HFF-Myc (cell line): ENCODE data around the gene ERCC8.

Source experiments
- DNase-seq: peaks from one replicate; pipeline ENCODE4 v3.0.0-alpha.2; 2011; ENCODE audit warnings: low read depth; ENCODE audit errors: extremely low read depth
- H3K4me3 ChIP-seq: replicated peaks from 2 replicates; pipeline ENCODE4 v1.5.1; 2011; ENCODE audit warnings: low read depth, mild to moderate bottlenecking, control low read depth, low read length
- TF ChIP-seq, protein P1 (sequence below): IDR thresholded peaks from 2 replicates; pipeline ENCODE4 v1.5.1; 2012; ENCODE audit warnings: mild to moderate bottlenecking, low read depth, low read length, control low read depth; ENCODE audit errors: missing control alignments

ERCC8 gene

DNA sequence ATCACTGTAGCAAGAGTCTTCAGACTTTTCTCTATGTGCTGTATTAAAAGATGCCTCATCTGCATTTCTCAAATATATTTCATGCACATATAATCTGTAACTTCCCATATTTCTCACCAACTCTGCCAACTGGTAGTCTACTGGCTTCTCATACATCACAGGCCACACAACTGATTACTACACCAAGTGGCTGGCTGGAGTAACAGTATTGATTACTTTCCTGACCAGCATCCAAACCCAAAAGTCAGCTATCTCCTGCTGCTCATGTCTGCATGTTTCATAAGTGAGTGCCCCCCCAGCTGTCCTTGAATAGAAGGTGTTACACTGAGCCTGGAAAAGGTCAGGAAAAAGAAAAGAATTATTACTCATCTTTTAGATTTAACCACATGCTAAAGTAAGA lies 17.4 kb downstream of the ERCC8 start:
- H3K4me3 ChIP-seq: no peak overlapping the region
- no peak for DNase-seq
- TF ChIP-seq, protein P1, sequence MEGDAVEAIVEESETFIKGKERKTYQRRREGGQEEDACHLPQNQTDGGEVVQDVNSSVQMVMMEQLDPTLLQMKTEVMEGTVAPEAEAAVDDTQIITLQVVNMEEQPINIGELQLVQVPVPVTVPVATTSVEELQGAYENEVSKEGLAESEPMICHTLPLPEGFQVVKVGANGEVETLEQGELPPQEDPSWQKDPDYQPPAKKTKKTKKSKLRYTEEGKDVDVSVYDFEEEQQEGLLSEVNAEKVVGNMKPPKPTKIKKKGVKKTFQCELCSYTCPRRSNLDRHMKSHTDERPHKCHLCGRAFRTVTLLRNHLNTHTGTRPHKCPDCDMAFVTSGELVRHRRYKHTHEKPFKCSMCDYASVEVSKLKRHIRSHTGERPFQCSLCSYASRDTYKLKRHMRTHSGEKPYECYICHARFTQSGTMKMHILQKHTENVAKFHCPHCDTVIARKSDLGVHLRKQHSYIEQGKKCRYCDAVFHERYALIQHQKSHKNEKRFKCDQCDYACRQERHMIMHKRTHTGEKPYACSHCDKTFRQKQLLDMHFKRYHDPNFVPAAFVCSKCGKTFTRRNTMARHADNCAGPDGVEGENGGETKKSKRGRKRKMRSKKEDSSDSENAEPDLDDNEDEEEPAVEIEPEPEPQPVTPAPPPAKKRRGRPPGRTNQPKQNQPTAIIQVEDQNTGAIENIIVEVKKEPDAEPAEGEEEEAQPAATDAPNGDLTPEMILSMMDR: no peak

DNA sequence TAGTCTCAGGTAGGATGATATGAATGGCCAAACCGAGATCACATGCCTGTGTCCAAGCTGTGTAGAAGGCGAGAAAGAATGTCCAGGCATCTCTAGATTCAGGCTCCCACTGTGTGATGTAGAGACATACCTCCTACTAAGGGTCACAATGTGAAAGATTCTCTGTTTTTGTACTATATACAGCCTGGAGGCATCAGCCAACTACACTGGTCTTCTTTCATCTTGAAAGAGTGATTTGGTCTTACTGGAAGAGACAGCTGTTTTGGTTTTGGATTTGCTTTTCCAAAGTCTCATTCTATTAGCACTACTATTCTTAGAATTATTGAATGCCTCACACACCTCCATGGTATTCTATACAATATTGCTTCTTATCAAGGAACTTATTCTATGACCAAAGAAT lies 26.4 kb downstream of the ERCC8 start:
- TF ChIP-seq, protein P1: no peak
- no peak for DNase-seq

DNA sequence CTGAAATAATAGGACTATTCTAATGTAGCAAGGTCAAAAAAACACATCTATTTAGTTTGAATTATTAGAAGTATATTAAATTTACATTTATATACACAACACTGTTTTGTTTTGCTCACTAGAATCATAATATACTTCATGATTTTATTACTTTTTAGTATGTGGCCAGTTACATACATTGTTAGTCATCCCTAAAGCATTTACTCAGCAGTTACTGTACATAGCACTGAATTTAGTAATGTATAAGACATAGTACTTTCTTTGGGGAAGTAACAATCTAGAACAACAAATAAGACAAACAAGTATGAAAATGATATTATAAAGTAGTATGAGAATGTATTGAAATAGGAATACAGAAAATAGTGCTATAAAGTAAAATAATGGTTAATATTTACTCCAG lies 28.2 kb downstream of the ERCC8 start:
- DNase-seq: no peak
- H3K4me3 ChIP-seq: no peak overlapping the region
- TF ChIP-seq, protein P1: no peak

More for the DNA sequence above, 26.4 kb downstream of the ERCC8 start:
- no peak overlapping the region for H3K4me3 ChIP-seq

DNA sequence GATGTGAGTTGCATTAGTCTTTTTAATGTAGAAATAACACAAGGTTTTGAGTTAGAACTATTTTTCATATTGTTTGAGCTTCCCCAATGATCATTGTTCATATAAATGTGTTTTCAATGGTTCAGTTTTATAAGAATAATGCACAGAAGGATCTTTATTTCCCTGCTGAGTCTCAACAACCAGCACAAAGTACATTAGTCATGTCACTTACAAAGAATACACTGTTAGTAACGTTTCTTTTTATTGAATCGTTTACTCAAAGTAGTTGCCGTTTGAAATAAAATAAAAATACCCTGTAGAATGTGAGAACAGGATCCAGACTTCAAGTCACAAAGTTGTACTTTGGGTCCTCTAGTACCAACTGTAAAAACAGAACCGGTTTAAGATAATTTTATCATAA lies 41.5 kb downstream of the ERCC8 start:
- DNase-seq: no peak
- TF ChIP-seq, protein P1: no peak
- no peak overlapping the region for H3K4me3 ChIP-seq

DNA sequence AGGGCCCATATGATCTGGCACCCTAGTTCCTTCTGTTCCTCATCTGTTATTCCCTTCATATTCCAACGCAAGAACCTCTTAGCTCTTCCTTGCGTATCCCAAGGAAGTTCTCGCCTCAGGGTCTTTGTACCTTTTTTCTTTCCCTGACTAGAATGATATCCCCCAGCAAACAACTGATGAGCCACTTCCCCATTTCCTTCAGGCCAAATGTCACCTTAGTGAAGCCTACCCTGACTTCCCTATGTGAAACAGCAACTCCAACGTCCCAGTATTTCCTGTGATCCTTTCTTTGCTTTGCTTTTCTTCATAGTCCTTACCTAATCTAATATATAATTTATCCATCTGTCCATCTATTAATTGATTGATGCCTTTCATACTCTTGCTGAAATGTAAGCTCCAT lies 47.9 kb downstream of the ERCC8 start:
- TF ChIP-seq, protein P1: no peak
- H3K4me3 ChIP-seq: no peak overlapping the region
- no peak for DNase-seq

DNA sequence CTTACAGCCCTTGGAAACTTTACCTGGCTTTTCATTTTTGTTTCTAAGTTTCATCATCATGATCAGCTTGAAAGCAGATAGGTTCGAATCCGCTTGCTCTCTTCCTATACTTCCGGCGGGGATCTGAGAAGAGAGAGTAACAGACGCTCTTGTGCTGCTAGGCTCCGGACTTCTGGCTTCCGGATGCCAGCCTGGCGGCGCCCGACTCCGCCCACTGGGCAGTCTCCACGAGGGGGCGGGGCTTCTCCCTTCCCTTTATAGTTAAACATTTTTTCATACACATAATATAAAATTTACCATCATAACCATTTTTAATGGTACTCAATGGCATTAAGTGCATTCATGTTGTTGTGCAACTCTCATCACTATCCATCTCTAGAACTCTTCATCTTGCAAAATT lies 51.3 kb downstream of the ERCC8 start:
- H3K4me3 ChIP-seq: no peak overlapping the region
- TF ChIP-seq, protein P1: no peak
- DNase-seq: no peak

DNA sequence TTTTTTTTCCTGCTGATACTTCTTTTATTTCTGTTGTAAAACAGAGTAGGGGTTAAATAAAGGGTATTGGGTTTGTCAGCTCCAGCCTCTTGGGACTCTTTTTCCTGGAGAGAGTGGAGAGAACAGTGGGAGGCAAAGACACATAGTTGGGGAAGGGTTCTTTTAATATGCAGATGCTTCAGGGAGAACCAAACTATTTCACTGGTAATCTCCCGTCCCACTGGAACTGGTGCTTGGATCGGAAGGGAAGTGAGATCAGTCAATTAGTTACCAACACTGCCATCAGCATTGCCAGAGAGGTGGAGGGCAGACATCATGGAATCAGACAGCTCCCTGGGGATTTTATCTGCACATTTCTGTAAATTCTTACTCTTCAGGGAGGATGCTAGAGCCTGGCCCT lies 53.2 kb downstream of the ERCC8 start:
- H3K4me3 ChIP-seq: no peak overlapping the region
- TF ChIP-seq, protein P1: no peak
- DNase-seq: no peak
